ENCODE measurements around the gene TMEM208. TPM values are rescaled to one million over a fixed set of nuclear protein-coding genes. Genes with fewer than 3 reads are reported as not detected.

Gene TMEM208
- total and polyA plus RNA-seq, 2 of the 13 experiments (the other 11 are each of a cell fraction or from before 2014, with no cell fraction given): 58.8 to 72.9 TPM

- TF ChIP-seq ZBTB26 (CRISPR knock-in tag; IDR thresholded peaks at IDR 0.05; ENCODE audit: borderline replicate concordance): no peak
- no peak for TF ChIP-seq MAF1 (CRISPR knock-in tag; IDR thresholded peaks at IDR 0.05; ENCODE audit: borderline replicate concordance)
- TF ChIP-seq SP4 (CRISPR knock-in tag; IDR thresholded peaks at IDR 0.05): no peak; the same call in 1 of the 2 replicates
- no peak for TF ChIP-seq ZNF556 (CRISPR knock-in tag; IDR thresholded peaks at IDR 0.05; ENCODE audit: borderline replicate concordance)
- TF ChIP-seq ZNF318 (CRISPR knock-in tag; IDR thresholded peaks at IDR 0.05): no peak
- no peak for TF ChIP-seq ZNF256 (CRISPR knock-in tag; conservative IDR thresholded peaks at IDR 0.05)
- TF ChIP-seq RELA (CRISPR knock-in tag; IDR thresholded peaks at IDR 0.05): no peak
- no peak for TF ChIP-seq ZBTB37 (CRISPR knock-in tag; IDR thresholded peaks at IDR 0.05)
- TF ChIP-seq RXRB (CRISPR knock-in tag; IDR thresholded peaks at IDR 0.05; ENCODE audit: borderline replicate concordance): no peak
- no peak for TF ChIP-seq ZNF580 (CRISPR knock-in tag; IDR thresholded peaks at IDR 0.05; ENCODE audit: borderline replicate concordance, low read depth)
- no peak for TF ChIP-seq IRF1 (CRISPR knock-in tag; IDR thresholded peaks at IDR 0.05; ENCODE audit: low read depth)
- TF ChIP-seq SALL1 (CRISPR knock-in tag; IDR thresholded peaks at IDR 0.05): peak; percentile 9; the same call in 1 of the 2 replicates
- TF ChIP-seq U2AF1 (optimal IDR thresholded peaks at IDR 0.05; ENCODE audit: low read depth, low read length): no peak
Observed at GRCh38 chr16:67248401-67249177, 21.7 kb downstream of the TMEM208 start, which contains the start of gene SLC9A5 (continued).

All from HepG2 (cell line).